HCT116 (cell line): Measurements from ENCODE around the gene CLCN5. TPM values are rescaled to one million over a fixed set of nuclear protein-coding genes. Genes with fewer than 3 reads are reported as not detected.

Experiments
- ATAC-seq: fragments of 200-7000 bp; cut with Tn5 transposase; 2 replicates; pipeline ENCODE4 v1.9.1; 2020; ENCODE audit warnings: mild to moderate bottlenecking, moderate library complexity
- BruUV-seq: library from RNA; stranded (reverse); fragments of 400-500 nt; replicated peaks from 2 replicates; lab custom pipeline; 2021; lab: Mats Ljungman, UMichigan
- CTCF ChIA-PET: fragments of 300-600 bp; sonication (Branson Sonifier 250); formaldehyde crosslinking; loops from one replicate; lab custom pipeline; 2021; ENCODE audit warnings: antibody characterized with exemption; lab: Charles Lee
- POLR2A ChIA-PET: fragments of 300-600, 350-600 bp; sonication (Branson Sonifier 250); formaldehyde crosslinking; loops from one replicate; lab custom pipeline; 2021; ENCODE audit warnings: antibody characterized with exemption; lab: Charles Lee
- RAD21 ChIA-PET, 2 experiments: fragments of 300-600 bp; sonication (Branson Sonifier 250); formaldehyde crosslinking; loops; one replicate each; lab custom pipeline; 2023; ENCODE audit warnings: low total read pairs in 2 of 2; ENCODE audit not compliant: uncharacterized antibody in 2 of 2, unreplicated experiment in 2 of 2, low non-redundant PET in 1 of 2; lab: Charles Lee
- DNase-seq: peaks from one replicate; pipeline ENCODE4 v3.0.0-alpha.2; 2010; ENCODE audit warnings: low read depth, low spot score
- H2AFZ ChIP-seq: fragments of 200-600 bp; shearing (Covaris generic), sonication (generic); 2 replicates; pipeline ENCODE4 v1.6.1; 2017; ENCODE audit warnings: low read depth, mixed run types, mixed read lengths, antibody characterized with exemption, low read length; ENCODE audit not compliant: poor library complexity, severe bottlenecking
- H3K27ac ChIP-seq: 2 replicates; pipeline ENCODE4 v1.5.1; 2012; ENCODE audit warnings: low read depth, low read length
- H3K27me3 ChIP-seq: fragments of 200-600 bp; sonication (generic); 2 replicates; pipeline ENCODE4 v1.6.1; 2016; ENCODE audit warnings: mixed run types, low read length, mixed read lengths; ENCODE audit not compliant: insufficient read depth
- H3K36me3 ChIP-seq, 2 experiments: fragments of 200-500 bp in 1 of 2; fragments of 200-600 bp in 1 of 2; sonication (Bioruptor generic) in 1 of 2; sonication (generic) in 1 of 2; 2 replicates each; pipeline versions ENCODE4 v1.5.1 to v1.6.1; 2014 to 2016; ENCODE audit warnings: low read length in 2 of 2, inconsistent platforms in 1 of 2, mixed read lengths in 1 of 2, mixed run types in 1 of 2; ENCODE audit not compliant: insufficient read depth in 2 of 2, control insufficient read depth in 1 of 2
- H3K4me1 ChIP-seq, 2 experiments: fragments of 200-600 bp in 1 of 2; sonication (generic) in 1 of 2; 2 replicates each; pipeline versions ENCODE4 v1.5.1 to v1.6.1; 2012 to 2017; ENCODE audit warnings: low read length in 2 of 2, inconsistent platforms in 1 of 2, mild to moderate bottlenecking in 1 of 2, mixed read lengths in 1 of 2, mixed run types in 1 of 2, moderate library complexity in 1 of 2; ENCODE audit not compliant: insufficient read depth in 2 of 2, control insufficient read depth in 1 of 2
- H3K4me2 ChIP-seq: fragments of 200-600 bp; sonication (generic); 2 replicates; pipeline ENCODE4 v1.6.1; 2017; ENCODE audit warnings: mixed run types, low read length, mixed read lengths
- H3K4me3 ChIP-seq, 2 experiments: fragments of 200-600 bp in 1 of 2; sonication (generic) in 1 of 2; replicated peaks in 1 of 2; 2 replicates each; pipeline ENCODE4 v1.5.1; 2011 to 2016; ENCODE audit warnings: low read length in 2 of 2, control low read depth in 1 of 2, low read depth in 1 of 2, mild to moderate bottlenecking in 1 of 2, mixed read lengths in 1 of 2, mixed run types in 1 of 2
- H3K79me2 ChIP-seq: fragments of 200-600 bp; sonication (generic); 2 replicates; pipeline ENCODE4 v1.6.1; 2017; ENCODE audit warnings: mild to moderate bottlenecking, mixed run types, low read length, moderate library complexity, mixed read lengths; ENCODE audit not compliant: insufficient read depth
- H3K9ac ChIP-seq: fragments of 200-600 bp; sonication (generic); 2 replicates; pipeline ENCODE4 v1.6.1; 2016; ENCODE audit warnings: low read length, mixed read lengths
- H3K9me2 ChIP-seq: fragments of 200-600 bp; sonication (generic), shearing (Covaris generic); 2 replicates; pipeline ENCODE4 v1.6.1; 2017; ENCODE audit warnings: mixed run types, mild to moderate bottlenecking, moderate library complexity; ENCODE audit not compliant: insufficient read depth
- H3K9me3 ChIP-seq, 2 experiments: fragments of 200-500 bp in 1 of 2; fragments of 200-600 bp in 1 of 2; sonication (Bioruptor generic) in 1 of 2; sonication (generic) in 1 of 2; 2 replicates each; pipeline ENCODE4 v1.6.1; 2014 to 2017; ENCODE audit warnings: low read length in 2 of 2, mixed read lengths in 2 of 2, inconsistent platforms in 1 of 2, low read depth in 1 of 2, mild to moderate bottlenecking in 1 of 2, mixed run types in 1 of 2, moderate library complexity in 1 of 2; ENCODE audit not compliant: control insufficient read depth in 1 of 2, insufficient read depth in 1 of 2
- H4K20me1 ChIP-seq: fragments of 200-600 bp; sonication (generic), shearing (Covaris generic); 2 replicates; pipeline ENCODE4 v1.6.1; 2017; ENCODE audit warnings: mixed run types, mild to moderate bottlenecking, moderate library complexity; ENCODE audit not compliant: insufficient read depth
- CEBPB ChIP-seq: IDR thresholded peaks from 2 replicates; pipeline ENCODE4 v1.6.1; 2012; ENCODE audit warnings: low read depth
- POLR2AphosphoS5 ChIP-seq: IDR thresholded peaks from 2 replicates; pipeline ENCODE4 v1.6.1; 2011; ENCODE audit warnings: mild to moderate bottlenecking, low read depth, low read length, moderate library complexity
- RAD21 ChIP-seq: IDR thresholded peaks from 2 replicates; pipeline ENCODE4 v1.6.1; 2012; ENCODE audit warnings: low read depth, mild to moderate bottlenecking
- SIN3A ChIP-seq: IDR thresholded peaks from 2 replicates; pipeline ENCODE4 v1.6.1; 2012; ENCODE audit warnings: low read depth
- SP1 ChIP-seq: IDR thresholded peaks from 2 replicates; pipeline ENCODE4 v1.6.1; 2012; ENCODE audit warnings: low read depth
- SRF ChIP-seq: IDR thresholded peaks from 2 replicates; pipeline ENCODE4 v1.6.1; 2012; ENCODE audit warnings: low read depth
- TCF7L2 ChIP-seq: IDR thresholded peaks from 2 replicates; pipeline ENCODE4 v1.7.0; 2011; ENCODE audit warnings: borderline replicate concordance, inconsistent platforms; ENCODE audit not compliant: insufficient read depth, insufficient read length; ENCODE audit errors: extremely low read depth
- YY1 ChIP-seq: IDR thresholded peaks from 2 replicates; pipeline ENCODE4 v1.6.1; 2011; ENCODE audit warnings: low read length, low read depth, moderate library complexity, mild to moderate bottlenecking; ENCODE audit not compliant: insufficient replicate concordance; ENCODE audit errors: extremely low read depth
- ZFX ChIP-seq: fragments of 450-650 bp; IDR thresholded peaks from 2 replicates; pipeline ENCODE4 v1.6.1; 2017
- intact Hi-C: fragments of 100-400 bp; cut with micrococcal nuclease; formaldehyde crosslinking; loops from 2 replicates; pipeline ENCODE4 v1.10.0; 2022
- total RNA-seq: library from RNA; stranded (reverse); gene quantifications from one replicate; pipeline ENCODE4 v1.2.1, GENCODE V29; 2021; ENCODE audit not compliant: unreplicated experiment
- TF ChIP-seq, protein P1 (sequence below): IDR thresholded peaks from 2 replicates; pipeline ENCODE4 v1.6.1; 2012; ENCODE audit warnings: low read depth
- TF ChIP-seq, protein P2 (sequence below): IDR thresholded peaks from 2 replicates; pipeline ENCODE4 v1.6.1; 2012
- TF ChIP-seq, protein P3 (sequence below), 3 experiments: fragments of 200-600 bp in 1 of 3; sonication (generic) in 1 of 3; IDR thresholded peaks in 2 of 3; conservative IDR thresholded peaks in 1 of 3; 2 replicates each; pipeline ENCODE4 v1.5.1; 2012 to 2017; ENCODE audit warnings: low read depth in 2 of 3, low read length in 2 of 3, antibody characterized with exemption in 1 of 3, borderline replicate concordance in 1 of 3, control low read depth in 1 of 3, mild to moderate bottlenecking in 1 of 3, mixed read lengths in 1 of 3, mixed run types in 1 of 3, moderate library complexity in 1 of 3; ENCODE audit not compliant: insufficient read depth in 1 of 3
- TF ChIP-seq, protein P4 (sequence below): IDR thresholded peaks from 2 replicates; pipeline ENCODE4 v1.6.1; 2011; ENCODE audit warnings: mild to moderate bottlenecking, low read length, moderate library complexity; ENCODE audit not compliant: insufficient replicate concordance; ENCODE audit errors: extremely low read depth

The CLCN5 gene
- total RNA-seq, 1 experiment from 2014 or later: 6.1 TPM

DNA sequence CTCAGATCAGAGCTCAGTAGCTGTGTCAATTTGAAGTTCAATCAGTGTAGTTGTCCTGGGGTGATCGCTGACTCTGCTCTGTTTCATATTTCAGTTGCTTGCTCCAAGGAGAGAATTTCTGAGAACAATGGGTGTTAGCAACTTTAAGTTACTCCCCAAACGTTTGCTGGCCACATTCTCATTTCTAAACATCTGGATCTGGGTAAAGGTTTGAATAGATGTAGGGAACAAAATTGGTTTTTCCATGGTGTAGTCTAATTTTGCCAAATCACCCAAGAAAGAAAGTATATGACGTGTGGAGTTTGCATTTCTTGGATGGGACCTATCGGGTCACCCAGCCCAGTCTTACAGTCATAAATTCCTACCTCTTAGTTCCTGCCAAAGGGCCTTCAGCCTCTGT, 174.7 kb downstream of the CLCN5 start:
- ChIA-PET POLR2A (no interaction called here), CTCF (no interaction called here), RAD21 (no interaction called here)
- DNase-seq: no peak
- TF ChIP-seq YY1: no peak
- no peak for TF ChIP-seq SRF
- no peak for TF ChIP-seq SP1
- TF ChIP-seq SIN3A: no peak
- no peak for TF ChIP-seq TCF7L2
- no peak for TF ChIP-seq CEBPB
- TF ChIP-seq, protein P1, sequence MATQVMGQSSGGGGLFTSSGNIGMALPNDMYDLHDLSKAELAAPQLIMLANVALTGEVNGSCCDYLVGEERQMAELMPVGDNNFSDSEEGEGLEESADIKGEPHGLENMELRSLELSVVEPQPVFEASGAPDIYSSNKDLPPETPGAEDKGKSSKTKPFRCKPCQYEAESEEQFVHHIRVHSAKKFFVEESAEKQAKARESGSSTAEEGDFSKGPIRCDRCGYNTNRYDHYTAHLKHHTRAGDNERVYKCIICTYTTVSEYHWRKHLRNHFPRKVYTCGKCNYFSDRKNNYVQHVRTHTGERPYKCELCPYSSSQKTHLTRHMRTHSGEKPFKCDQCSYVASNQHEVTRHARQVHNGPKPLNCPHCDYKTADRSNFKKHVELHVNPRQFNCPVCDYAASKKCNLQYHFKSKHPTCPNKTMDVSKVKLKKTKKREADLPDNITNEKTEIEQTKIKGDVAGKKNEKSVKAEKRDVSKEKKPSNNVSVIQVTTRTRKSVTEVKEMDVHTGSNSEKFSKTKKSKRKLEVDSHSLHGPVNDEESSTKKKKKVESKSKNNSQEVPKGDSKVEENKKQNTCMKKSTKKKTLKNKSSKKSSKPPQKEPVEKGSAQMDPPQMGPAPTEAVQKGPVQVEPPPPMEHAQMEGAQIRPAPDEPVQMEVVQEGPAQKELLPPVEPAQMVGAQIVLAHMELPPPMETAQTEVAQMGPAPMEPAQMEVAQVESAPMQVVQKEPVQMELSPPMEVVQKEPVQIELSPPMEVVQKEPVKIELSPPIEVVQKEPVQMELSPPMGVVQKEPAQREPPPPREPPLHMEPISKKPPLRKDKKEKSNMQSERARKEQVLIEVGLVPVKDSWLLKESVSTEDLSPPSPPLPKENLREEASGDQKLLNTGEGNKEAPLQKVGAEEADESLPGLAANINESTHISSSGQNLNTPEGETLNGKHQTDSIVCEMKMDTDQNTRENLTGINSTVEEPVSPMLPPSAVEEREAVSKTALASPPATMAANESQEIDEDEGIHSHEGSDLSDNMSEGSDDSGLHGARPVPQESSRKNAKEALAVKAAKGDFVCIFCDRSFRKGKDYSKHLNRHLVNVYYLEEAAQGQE: no peak
- TF ChIP-seq RAD21: no peak
- TF ChIP-seq, protein P2, sequence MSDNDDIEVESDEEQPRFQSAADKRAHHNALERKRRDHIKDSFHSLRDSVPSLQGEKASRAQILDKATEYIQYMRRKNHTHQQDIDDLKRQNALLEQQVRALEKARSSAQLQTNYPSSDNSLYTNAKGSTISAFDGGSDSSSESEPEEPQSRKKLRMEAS: no peak
- TF ChIP-seq ZFX: no peak
- TF ChIP-seq, protein P3, sequence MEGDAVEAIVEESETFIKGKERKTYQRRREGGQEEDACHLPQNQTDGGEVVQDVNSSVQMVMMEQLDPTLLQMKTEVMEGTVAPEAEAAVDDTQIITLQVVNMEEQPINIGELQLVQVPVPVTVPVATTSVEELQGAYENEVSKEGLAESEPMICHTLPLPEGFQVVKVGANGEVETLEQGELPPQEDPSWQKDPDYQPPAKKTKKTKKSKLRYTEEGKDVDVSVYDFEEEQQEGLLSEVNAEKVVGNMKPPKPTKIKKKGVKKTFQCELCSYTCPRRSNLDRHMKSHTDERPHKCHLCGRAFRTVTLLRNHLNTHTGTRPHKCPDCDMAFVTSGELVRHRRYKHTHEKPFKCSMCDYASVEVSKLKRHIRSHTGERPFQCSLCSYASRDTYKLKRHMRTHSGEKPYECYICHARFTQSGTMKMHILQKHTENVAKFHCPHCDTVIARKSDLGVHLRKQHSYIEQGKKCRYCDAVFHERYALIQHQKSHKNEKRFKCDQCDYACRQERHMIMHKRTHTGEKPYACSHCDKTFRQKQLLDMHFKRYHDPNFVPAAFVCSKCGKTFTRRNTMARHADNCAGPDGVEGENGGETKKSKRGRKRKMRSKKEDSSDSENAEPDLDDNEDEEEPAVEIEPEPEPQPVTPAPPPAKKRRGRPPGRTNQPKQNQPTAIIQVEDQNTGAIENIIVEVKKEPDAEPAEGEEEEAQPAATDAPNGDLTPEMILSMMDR (IDR thresholded peaks at IDR 0.05 in 2 of 3, conservative IDR thresholded peaks at IDR 0.05 in 1 of 3; ENCODE audit: borderline replicate concordance in 1 of 3, insufficient read depth in 1 of 3, low read depth in 2 of 3, low read length in 2 of 3): no peak
- TF ChIP-seq POLR2AphosphoS5: no peak
- TF ChIP-seq, protein P4, sequence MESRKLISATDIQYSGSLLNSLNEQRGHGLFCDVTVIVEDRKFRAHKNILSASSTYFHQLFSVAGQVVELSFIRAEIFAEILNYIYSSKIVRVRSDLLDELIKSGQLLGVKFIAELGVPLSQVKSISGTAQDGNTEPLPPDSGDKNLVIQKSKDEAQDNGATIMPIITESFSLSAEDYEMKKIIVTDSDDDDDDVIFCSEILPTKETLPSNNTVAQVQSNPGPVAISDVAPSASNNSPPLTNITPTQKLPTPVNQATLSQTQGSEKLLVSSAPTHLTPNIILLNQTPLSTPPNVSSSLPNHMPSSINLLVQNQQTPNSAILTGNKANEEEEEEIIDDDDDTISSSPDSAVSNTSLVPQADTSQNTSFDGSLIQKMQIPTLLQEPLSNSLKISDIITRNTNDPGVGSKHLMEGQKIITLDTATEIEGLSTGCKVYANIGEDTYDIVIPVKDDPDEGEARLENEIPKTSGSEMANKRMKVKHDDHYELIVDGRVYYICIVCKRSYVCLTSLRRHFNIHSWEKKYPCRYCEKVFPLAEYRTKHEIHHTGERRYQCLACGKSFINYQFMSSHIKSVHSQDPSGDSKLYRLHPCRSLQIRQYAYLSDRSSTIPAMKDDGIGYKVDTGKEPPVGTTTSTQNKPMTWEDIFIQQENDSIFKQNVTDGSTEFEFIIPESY: no peak
- H3K4me1 ChIP-seq: no peaks in the 10 kb centered on the region
- H3K4me2 ChIP-seq: no peak overlapping the region
- H3K27me3 ChIP-seq: no peaks in the 10 kb centered on the region
- no TSS peak for BruUV-seq
- H3K36me3 ChIP-seq: no peaks in the 10 kb centered on the region
- H3K79me2 ChIP-seq: no peaks in the 10 kb centered on the region
- H4K20me1 ChIP-seq: no peaks in the 10 kb centered on the region
- H3K9me2 ChIP-seq: no peaks in the 10 kb centered on the region
- no peak overlapping the region for H3K27ac ChIP-seq
- no peak overlapping the region for H3K4me3 ChIP-seq
- ATAC-seq: no peak
- H3K9ac ChIP-seq: no peak overlapping the region
- H2AFZ ChIP-seq: no peak overlapping the region
- H3K9me3 ChIP-seq: no peaks in the 10 kb centered on the region
- intact Hi-C loops: no loop called here
